ENCODE measurements around the gene SPINDOC.
"Not testable (repeated sequence)": the region's sequence is repeated elsewhere in the genome, so short reads cannot be mapped to it uniquely, and the experiment has no call there.

Gene SPINDOC

GRCh38 chr11:63855975-63856374 is 42.7 kb downstream of the SPINDOC start:
- DNase-seq (ENCODE audit: low spot score), result no peak

GRCh38 chr11:63858628-63859550 is 45.6 kb downstream of the SPINDOC start:
- DNase-seq (ENCODE audit: low spot score), result no peak

GRCh38 chr11:63862923-63863322 is 49.7 kb downstream of the SPINDOC start:
- DNase-seq (ENCODE audit: low spot score), result no peak

- not testable (repeated sequence) for DNase-seq (ENCODE audit: low spot score)
Observed at GRCh38 chr11:63863620-63864019, 50.4 kb downstream of the SPINDOC start.

- no peak for DNase-seq (ENCODE audit: low spot score)
Observed at GRCh38 chr11:63866211-63866610, 53.0 kb downstream of the SPINDOC start.

GRCh38 chr11:63867511-63867910 is 54.3 kb downstream of the SPINDOC start:
- DNase-seq (ENCODE audit: low spot score), result no peak

GRCh38 chr11:63868399-63869064 is 55.3 kb downstream of the SPINDOC start:
- no peak for DNase-seq (ENCODE audit: low spot score)

GRCh38 chr11:63869171-63869591 is 55.9 kb downstream of the SPINDOC start:
- no peak for DNase-seq (ENCODE audit: low spot score)

GRCh38 chr11:63869683-63870082 is 56.4 kb downstream of the SPINDOC start:
- DNase-seq (ENCODE audit: low spot score), result no peak

- no peak for DNase-seq (ENCODE audit: low spot score)
Observed at GRCh38 chr11:63870351-63871140, 57.3 kb downstream of the SPINDOC start.

GRCh38 chr11:63871962-63872799 is 58.9 kb downstream of the SPINDOC start:
- DNase-seq (ENCODE audit: low spot score), result peak; percentile 63

GRCh38 chr11:63872800-63873197 is 59.5 kb downstream of the SPINDOC start:
- DNase-seq (ENCODE audit: low spot score), result no peak

GRCh38 chr11:63873311-63873710 is 60.1 kb downstream of the SPINDOC start:
- DNase-seq (ENCODE audit: low spot score), result no peak

- DNase-seq (ENCODE audit: low spot score), result no peak
Observed at GRCh38 chr11:63874511-63874910, 61.3 kb downstream of the SPINDOC start.

GRCh38 chr11:63875506-63876065 is 62.3 kb downstream of the SPINDOC start:
- DNase-seq (ENCODE audit: low spot score), result no peak

- no peak for DNase-seq (ENCODE audit: low spot score)
Observed at GRCh38 chr11:63876616-63877015, 63.4 kb downstream of the SPINDOC start.

Measured in RKO (cell line).